ENCODE measurements around the gene KRT6A.
"Not testable (repeated sequence)": the region's sequence is repeated elsewhere in the genome, so short reads cannot be mapped to it uniquely, and the experiment has no call there.

The KRT6A gene

DNA sequence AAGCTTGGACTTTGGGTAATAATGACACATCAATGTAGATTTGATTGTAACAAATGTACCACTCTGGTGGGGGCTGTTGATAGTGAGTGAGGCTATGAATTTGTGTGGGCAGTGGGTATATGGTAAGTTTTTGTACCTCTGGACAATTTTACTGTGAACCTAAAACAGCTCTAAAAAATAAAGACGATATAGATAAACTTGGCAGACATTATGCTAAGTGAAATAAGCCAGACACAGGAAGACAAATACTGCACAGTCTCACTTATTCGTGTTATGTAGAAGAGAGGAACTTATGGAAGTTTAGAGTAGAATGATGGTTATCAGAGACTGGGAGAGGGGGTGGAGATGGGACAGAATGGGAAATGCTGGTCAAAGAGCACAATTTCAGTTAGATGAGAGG, 28.2 kb downstream of the KRT6A start:
- no peak for DNase-seq (ENCODE audit: low read depth in 1 of 2, low spot score in 1 of 2)

DNA sequence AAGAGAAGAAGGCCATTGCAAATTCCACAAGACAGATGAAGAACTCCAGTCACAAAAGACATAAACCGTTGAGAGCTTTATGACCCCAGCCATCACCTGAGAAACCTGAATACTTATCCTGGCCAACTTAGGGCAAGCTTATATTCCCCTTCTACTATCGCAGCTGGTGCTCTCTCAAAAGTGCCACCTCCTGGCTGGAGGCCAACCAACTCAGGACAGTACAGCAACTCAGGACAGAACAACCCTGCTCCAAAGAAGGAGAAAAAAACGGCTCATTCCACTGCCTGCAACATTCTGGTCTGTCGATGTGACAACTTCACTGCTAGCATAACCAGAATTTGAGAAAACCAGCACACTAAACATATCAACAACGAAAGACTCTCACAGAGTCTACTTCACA, 31.4 kb downstream of the KRT6A start:
- no peak for DNase-seq (ENCODE audit: low read depth in 1 of 2, low spot score in 1 of 2)

DNA sequence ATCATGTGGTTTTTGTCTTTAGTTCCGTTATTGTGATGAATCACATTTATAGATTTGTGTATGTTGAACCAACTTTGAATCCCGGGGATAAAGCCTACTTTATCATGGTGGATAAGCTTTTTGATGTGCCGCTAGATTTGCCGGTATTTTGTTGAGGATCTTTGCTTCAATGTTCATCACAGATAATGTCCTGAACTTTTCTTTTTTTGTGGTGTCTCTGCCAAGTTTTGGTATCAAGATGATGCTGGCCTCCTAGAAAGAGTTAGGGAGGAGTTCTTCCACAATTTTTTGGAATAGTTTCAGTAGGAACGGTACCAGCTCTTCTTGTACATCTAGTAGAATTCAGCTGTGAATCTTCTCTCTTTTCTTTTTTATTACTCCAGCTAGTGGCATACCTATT, 34.2 kb downstream of the KRT6A start:
- no peak for DNase-seq (ENCODE audit: low read depth in 1 of 2, low spot score in 1 of 2)

DNA sequence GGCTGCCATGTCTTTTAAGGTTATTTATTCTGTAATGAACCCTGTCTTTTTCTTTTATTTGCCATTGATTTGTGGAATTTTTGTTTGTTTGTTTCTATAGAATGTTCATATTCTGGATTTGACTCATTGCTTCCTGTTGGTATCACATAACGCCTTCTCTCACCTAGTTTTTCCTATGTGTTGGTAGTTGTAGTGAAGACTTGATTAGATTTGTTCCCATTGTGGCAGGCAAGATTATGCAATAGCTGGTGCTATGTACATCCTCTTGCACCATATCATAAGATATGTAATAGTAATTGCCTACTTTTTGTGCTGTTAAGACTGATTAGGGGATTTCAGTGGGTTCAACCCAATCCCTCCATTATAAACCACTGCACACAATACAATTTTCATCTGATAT, 37.2 kb downstream of the KRT6A start:
- no peak for DNase-seq (ENCODE audit: low read depth in 1 of 2, low spot score in 1 of 2)

DNA sequence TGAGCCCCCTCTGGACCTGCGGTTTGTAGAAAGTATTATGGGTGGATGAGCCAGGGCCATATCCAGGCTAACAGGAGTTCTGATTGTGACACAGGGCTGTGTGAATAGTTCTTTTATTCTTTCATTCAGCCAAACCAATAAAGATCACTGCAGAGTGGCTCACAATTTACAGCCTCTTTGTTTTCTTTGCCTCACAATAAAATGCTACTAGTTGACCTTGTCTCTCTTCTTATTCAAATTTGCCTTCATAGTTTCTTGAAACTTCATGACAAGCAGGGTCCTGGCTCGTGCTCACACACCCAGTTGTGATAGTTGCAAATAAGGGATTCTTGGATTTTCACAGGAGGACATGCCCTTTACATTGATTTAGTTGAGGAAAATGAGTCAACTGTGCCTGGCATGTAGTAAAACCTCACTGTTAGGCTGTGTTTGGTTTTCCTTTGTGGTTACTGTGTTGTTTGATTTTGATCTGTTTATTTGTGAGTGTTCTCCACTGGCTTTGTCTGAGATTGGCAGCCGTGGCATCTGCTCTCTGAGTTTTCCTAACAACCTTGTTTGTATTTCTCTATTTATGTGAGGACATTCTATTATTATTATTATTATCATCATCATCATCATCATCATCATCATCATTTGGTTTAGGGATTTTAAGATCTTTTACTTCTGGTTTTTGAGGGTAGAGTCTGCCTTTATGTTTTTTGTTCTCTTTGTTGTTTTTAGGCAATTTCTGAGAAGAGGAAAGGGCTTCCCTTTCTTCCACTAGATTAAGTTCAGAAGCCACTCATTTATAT, 38.5 kb downstream of the KRT6A start:
- no peak for DNase-seq (ENCODE audit: low read depth in 1 of 2, low spot score in 1 of 2)

DNA sequence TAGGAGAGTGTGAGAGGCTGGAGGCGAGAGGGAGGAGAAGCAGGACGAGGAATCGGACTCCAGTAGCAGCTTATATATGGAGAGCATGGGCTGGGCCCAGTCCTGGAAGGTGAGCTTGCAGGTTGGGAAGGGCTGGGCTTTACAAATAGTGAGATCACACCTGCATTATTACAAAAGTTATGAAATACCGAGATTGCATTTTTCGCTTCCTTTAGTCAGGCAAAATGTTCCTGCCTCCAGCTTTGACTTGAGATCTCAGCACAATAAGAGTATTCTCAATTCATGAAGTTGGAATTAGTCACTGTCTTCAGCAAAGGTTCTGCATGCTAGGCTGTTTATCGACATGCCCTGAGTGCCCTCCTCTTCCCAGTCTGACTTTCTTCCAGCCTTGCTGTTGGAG, 41.0 kb downstream of the KRT6A start, which contains the start of gene KRT6B:
Gene KRT6B (minus strand): TSS at position 46 of the 400 bp plus-strand sequence. CDS start 68 bp downstream, outside the sequence.
- no peak for DNase-seq (ENCODE audit: low read depth in 1 of 2, low spot score in 1 of 2)

DNA sequence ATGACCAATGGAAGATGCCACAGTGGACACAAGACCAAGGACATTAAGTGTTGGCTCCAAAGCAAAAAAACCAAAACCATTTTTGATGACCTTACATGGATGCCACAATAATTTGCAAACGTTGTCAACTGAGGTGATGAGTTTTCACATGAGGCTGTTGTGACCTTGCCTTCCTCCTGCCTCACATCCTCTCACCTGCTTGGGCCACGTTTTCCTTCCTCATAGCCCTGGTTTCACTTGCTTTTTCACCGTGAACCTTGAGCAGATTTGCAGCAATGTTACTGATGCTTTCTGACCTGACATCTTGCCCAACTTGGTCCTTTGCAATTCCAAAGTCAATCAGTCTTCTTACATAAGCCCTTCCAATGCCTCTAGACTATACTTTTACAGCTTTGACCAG, 44.8 kb downstream of the KRT6A start:
- no peak for DNase-seq (ENCODE audit: low read depth in 1 of 2, low spot score in 1 of 2)

DNA sequence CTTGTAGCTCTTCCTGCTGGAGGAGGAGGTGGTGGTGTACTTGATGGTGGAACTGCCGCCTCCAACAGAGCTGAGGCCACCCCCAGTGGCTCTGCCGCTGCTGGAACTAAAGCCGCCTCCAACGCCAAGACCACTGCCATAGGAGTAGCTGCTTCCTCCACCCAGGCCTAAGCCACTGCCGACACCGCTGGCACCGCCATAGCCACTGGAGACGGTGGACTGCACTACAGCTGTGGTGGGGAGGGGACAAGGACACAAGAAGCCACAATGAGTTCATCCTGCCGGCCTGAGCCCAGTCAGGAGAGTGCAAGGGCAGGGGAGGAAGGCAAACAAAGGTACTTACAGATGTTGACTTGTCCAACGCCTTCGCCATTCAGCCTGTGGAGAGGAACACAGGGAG, 45.9 kb downstream of the KRT6A start:
- not testable (repeated sequence) for DNase-seq (ENCODE audit: low read depth in 1 of 2, low spot score in 1 of 2)

DNA sequence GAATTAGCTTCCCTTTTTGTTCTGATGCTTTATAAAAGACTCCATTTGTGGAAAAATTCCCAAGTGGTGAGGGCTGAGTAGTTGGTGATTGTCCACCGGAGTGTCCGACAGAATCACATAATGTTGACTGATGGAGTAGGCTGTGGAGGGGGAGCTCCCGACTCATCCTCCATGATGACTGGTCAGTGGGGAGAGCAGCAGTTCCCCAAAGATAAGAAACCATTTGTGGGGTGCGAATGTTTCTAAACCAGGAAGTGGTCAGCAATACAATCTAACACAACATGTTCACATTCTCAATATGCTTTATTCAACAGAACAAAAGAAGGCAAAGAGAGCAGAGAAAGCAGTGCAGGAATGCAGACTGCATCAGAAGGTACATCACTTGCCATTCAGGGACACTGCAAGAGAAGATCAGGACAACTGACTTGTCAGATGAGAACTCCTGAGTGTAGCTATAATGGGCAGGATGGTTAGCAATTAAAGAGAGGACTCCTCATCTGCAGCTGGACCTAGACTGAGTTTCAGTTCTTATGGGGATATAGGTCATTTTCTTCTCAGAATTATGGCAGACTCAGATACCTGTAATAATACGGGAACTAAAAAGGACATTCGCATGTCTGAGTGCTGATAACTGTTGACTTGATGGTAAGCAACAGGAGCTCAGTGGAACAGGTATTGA, 46.6 kb downstream of the KRT6A start:
- DNase-seq (ENCODE audit: low read depth in 1 of 2, low spot score in 1 of 2) = no peak

DNA sequence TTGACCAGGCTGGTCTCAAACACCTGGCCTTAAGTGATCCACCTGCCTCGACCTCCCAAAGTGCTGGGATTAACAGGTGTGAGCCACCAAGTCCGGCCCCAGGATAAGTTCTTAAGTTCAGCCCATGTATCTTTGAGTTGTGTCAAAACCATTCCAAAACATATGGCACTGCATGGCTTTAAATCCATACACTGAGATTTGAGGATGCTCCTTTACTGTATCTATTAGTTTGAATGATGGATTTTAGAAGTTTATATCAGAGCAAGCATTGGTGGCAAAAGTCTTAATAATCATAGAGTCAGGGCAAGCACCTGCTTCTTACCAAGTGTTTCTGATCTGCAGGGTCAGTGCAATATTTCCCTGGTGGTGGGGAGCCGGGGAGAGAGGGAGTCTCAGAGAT, 47.2 kb downstream of the KRT6A start:
- DNase-seq (ENCODE audit: low read depth in 1 of 2, low spot score in 1 of 2) = no peak

DNA sequence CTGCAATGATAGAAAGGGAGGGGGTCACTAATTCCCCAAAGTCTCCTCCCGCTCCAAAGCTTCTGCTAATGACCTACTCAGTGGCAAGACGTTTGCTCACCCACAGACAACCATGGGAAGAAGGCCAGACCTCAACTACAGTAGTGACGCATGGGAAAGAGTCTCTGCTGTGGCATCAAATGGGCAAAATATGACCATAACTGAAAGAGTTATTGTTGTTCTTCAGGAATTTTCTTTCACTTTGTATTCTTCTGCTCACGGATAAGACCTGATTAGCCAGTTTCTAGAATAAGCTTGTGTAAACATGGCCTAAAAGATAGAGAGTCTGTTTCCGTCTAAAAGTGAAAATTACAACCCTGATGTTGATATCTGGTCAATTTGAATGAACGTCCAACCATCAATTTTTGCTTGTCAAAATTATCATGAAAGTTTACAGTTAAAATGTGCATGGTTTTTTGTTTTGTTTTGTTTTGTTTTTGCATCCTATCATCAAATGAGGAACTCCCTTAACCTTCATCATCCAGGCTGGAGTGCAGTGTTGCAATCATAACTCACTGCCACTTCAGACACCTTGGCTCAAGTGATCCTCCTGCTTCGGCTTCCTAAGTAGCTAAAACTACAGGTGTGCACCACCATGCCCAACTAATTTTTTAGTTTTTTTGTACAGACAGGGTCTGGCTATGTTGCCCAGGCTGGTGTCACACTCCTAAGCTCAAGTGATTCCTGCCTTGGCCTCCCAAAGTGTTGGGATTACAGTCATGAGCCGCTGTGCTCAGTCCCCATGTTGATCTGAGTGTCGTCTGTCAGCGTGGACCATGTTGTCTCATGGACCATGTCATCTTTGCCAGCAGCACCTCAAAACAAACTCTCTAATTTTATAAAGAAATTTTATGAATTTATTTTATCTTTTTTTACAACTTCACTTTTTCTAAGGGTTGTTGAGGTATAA, 48.1 kb downstream of the KRT6A start:
- no peak for DNase-seq (ENCODE audit: low read depth in 1 of 2, low spot score in 1 of 2)

DNA sequence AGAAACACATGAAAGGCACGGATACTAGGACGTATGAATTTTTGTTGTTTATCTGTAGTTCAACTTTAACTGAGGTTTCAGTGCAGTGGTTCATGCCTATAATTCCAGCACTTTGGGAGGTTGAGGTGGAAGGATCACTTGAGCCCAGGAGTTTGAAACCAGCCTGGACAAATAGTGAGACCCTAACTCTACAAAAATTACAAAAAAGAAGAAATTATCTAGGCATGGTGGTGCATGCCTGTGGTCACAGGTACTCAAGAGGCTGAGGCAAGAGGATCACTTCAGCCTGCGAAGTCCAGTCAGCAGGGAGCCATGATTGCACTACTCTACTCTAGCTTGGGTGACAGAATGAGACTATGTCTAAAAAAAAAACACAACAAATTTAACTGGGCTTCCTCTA, 49.1 kb downstream of the KRT6A start:
- DNase-seq (ENCODE audit: low read depth in 1 of 2, low spot score in 1 of 2) = no peak

DNA sequence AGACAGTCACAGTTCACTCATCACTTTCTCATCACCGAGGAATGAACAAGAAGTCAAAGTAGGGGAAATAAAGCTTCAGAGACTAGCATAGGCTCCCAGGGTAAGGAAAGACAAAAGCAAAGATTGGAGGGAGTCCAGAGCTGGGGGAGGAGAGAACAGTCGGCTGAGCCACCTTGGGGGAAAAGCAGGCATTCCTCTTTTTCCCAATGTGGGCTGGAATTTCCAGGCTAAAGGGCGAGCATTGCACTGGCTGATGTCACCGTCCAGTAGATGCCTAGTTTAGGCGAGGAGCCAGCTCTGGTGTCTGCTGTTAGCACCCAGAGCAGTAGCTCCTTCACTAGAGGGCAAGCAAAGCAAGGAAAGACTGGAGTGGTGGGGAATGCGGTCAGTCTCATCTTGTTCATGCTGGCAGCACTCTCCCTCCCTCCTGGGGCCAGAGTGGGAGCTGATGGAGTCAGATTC, 50.4 kb downstream of the KRT6A start:
- no peak for DNase-seq (ENCODE audit: low read depth in 1 of 2, low spot score in 1 of 2)

DNA sequence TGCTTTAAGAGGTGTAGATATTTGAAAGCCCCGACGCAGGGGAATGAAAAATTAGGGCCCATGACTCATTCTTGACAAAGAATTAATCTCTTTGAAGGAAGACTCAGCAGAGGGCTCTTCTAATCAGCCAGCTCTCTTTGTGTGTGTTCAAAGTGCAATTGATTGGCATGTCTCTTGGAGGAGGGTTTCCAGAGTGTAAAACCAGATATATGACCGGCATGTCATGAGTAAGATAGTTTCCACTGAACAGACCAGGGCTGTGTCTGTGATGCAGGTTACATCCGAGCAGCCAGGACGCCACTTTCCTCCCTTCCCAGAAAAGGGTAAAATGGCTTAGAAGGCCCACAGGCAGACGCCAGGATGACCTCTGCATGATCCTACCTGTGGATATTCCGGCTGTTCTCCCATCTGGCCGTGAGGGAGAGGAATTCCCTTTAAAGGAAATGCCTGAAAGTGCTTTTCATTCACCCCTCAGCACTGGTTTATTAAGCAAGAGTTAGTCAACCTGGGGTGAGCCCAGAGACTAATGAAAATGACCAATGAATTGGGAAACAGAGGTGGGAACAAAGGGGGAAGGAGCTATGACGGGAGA, 51.6 kb downstream of the KRT6A start:
- DNase-seq (ENCODE audit: low read depth in 1 of 2, low spot score in 1 of 2) = no peak

DNA sequence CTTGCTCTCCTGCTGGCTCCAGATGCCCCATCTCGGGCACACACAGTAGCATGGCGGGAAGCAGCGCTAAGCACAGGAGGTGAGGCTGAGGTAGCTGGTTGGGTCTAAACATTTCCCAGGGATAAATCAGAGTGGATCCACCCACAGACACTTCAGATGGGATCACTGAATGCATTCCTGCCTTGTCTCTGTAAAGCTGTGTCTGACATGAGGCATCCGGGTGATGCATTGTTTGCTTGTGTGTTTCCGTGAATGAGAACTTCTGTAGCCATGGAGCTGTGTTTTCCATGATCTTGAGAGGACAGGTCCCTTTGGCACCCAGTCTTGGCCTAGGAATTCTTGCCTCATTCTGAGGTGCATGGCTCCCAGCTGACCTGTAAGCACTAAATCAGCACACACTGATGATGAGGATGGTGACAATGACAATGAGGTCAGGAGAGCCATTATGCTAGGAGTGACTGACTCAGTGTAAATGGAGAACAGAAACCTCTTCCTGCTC, 52.2 kb downstream of the KRT6A start:
- no peak for DNase-seq (ENCODE audit: low read depth in 1 of 2, low spot score in 1 of 2)

DNA sequence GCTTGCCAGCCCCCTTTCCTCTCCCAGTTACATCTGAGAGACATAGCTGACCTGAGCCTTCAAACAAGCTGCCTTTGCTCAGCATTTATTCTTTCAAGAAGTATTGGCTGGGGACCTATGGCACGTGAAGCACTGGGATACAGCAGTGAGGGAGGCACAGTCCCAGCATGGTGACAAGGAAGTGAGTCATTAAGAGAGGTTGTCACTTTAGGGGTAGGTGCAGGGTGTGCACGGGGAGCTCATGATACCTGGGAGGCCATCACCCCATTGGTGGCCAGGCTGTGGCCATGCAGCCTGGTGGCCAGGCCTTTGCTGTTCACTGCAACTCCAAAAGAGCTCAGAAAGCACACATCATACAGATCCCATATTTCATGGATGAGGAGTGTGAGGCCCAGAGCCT, 53.2 kb downstream of the KRT6A start:
- no peak for DNase-seq (ENCODE audit: low read depth in 1 of 2, low spot score in 1 of 2)

DNA sequence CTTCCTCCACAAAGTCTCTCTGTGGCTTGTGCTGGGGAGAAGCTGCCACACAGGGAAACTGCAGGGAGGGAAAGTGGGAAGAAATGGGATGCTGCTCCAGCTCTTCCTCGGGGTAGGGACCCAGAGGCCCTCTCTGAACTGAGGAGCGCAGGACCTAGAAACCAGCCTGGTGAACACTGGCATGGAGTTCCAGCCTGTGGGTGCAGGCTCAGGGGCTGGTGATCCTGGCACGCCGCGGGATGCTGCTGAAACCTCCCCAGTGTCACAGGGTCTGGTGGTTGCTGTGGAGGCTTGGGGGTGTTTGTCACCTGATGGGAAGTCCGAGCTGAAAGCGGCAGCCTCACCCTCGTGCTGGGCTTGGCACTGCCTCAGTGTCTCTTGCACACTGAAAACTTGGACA, 53.6 kb downstream of the KRT6A start:
- DNase-seq (ENCODE audit: low read depth in 1 of 2, low spot score in 1 of 2) = no peak

DNA sequence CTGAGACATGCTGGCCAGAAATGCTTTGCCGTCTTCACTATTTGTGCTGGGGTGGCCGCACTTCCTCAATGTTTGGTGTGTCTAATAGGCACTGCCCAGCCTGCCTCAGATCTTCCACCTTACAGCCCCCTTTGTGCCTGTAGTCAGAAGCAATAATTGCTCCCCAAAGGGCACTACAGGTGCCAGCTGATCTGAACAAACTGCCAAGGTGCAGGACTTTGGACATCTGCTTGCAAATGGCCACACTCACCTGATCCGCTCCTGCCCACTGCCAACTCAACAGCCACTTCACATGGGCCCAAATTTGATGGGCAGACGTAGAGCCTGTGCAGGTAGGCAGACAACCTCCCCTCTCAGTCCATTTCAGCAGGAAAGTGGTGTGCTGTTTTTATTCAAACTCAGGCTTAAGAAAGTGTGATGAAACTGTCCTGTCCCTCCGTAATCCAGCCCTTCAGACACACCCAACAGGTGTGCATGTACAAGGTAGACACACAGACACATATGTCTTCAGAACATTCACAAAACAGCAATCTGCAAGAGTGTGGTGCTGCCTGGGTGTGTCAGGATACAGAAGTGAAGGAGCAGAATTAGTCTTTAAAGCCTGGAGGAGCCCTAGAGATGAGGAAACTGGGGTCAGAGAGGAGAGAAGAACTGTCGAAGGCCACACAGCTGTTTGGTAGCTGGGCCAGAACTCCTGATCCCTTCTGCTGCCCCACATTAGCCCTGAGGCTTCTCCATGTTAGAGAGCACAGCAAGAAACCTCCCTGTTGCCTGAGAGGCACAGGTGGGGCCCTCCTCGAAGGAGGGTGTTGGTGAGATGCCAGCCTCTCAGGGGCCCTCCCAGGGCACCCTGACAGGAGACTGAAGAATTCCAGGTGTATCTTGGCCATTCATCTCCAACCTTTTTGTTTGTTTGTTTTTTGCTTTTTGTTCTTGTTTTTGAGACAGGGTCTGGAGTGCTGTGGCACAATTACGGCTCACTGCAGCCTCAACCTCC, 54.5 kb downstream of the KRT6A start:
- no peak for DNase-seq (ENCODE audit: low read depth in 1 of 2, low spot score in 1 of 2)

DNA sequence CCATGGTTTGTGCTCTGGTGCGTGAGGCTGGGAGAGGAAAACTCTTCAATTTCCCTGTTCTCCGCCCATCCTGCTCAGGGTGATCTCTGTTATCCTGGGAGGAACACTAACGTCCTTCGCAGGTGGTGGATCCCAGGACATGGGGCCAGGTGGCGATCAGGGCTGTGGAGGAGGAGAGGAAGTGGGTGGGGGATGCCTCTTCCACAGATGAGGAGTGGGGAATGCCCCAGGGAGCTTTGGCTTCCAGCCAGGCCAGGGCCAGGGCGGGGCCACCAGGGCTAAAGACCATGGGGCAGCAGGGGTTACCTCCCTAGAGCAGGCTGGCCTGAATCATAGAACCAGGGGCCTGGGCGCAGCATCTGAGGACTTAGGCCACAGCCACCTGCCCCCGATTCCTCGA, 55.5 kb downstream of the KRT6A start:
- no peak for DNase-seq (ENCODE audit: low read depth in 1 of 2, low spot score in 1 of 2)

All from activated CD4-positive, alpha-beta T cell treated with anti-CD3 and anti-CD28 coated beads, Interleukin-2, amount 50 U/mL, for 24 hours (primary cell).